MM.1S (cell line): Measurements from ENCODE around the gene URB1.

ENCODE experiments used
- CTCF ChIP-seq: fragments of 300-600 bp; sonication (generic); IDR thresholded peaks from 2 replicates; pipeline ENCODE4 v1.5.1; 2016; ENCODE audit warnings: antibody characterized with exemption, low read length, mixed read lengths
- EZH2 ChIP-seq: fragments of 300-600 bp; sonication (generic); optimal IDR thresholded peaks from 2 replicates; pipeline ENCODE3; 2017; ENCODE audit warnings: low read depth, mild to moderate bottlenecking, antibody characterized with exemption, low read length, mixed read lengths
- EZH2phosphoT487 ChIP-seq: fragments of 300-600 bp; sonication (generic); IDR thresholded peaks from 2 replicates; pipeline ENCODE4 v1.6.1; 2018; ENCODE audit warnings: antibody characterized with exemption, low read length

- TF ChIP-seq CTCF (no peak), EZH2phosphoT487 (no peak), EZH2 (no peak)
Observed at GRCh38 chr21:32312976-32313375, 79.8 kb downstream of the URB1 start.
